Neural crest cell (in vitro differentiated cells): Measurements from ENCODE around the gene VASN. TPM values are rescaled to one million over a fixed set of nuclear protein-coding genes. Genes with fewer than 3 reads are reported as not detected.

Source experiments
- DNase-seq: peaks from one replicate; pipeline ENCODE4 v3.0.0; 2021; ENCODE audit warnings: low read depth, mixed read lengths, low spot score
- H3K27ac Mint-ChIP-seq: one replicate; pipeline ENCODE4 v1.8.0; 2021; ENCODE audit warnings: mild to moderate bottlenecking, mixed read lengths; ENCODE audit not compliant: unreplicated experiment
- H3K27me3 Mint-ChIP-seq: 2 replicates; pipeline ENCODE4 v1.8.0; 2021; ENCODE audit warnings: low read depth, mild to moderate bottlenecking, mixed read lengths
- H3K36me3 Mint-ChIP-seq: 2 replicates; pipeline ENCODE4 v1.8.0; 2021; ENCODE audit warnings: low read depth, mild to moderate bottlenecking, mixed read lengths
- H3K4me1 Mint-ChIP-seq: 2 replicates; pipeline ENCODE4 v1.8.0; 2021; ENCODE audit warnings: mixed read lengths
- H3K4me3 Mint-ChIP-seq: one replicate; pipeline ENCODE4 v1.8.0; 2021; ENCODE audit warnings: mild to moderate bottlenecking, mixed read lengths
- H3K9me3 Mint-ChIP-seq: 2 replicates; pipeline ENCODE4 v1.8.0; 2021; ENCODE audit warnings: mixed read lengths
- CTCF ChIP-seq: fragments of 200-600 bp; sonication (generic); conservative IDR thresholded peaks from 2 replicates; pipeline ENCODE4 v1.5.0; 2021; ENCODE audit warnings: antibody characterized with exemption, mild to moderate bottlenecking
- total RNA-seq: library from RNA; stranded (reverse); gene quantifications from 2 replicates; pipeline ENCODE4 v1.2.1, GENCODE V29; 2021

The VASN gene
- total RNA-seq, 1 donor from 2014 or later: 1.2 TPM

- Mint-ChIP-seq H3K4me3 (peak overlapping the region; percentile 17), H3K27ac (no peak overlapping the region)
Measured at GRCh38 chr16:4411684-4412083, 40.0 kb downstream of the VASN start.

GRCh38 chr16:4412159-4412558, 40.5 kb downstream of the VASN start:
- H3K4me1 Mint-ChIP-seq: peaks cover 35% of the 10 kb centered on the region
- no peak for TF ChIP-seq CTCF
- no peaks in the 10 kb centered on the region for H3K27me3 Mint-ChIP-seq
- H3K4me3 Mint-ChIP-seq: peak overlapping the region; percentile 54
- no peaks in the 10 kb centered on the region for H3K9me3 Mint-ChIP-seq
- H3K27ac Mint-ChIP-seq: peak overlapping the region; percentile 23
- no peaks in the 10 kb centered on the region for H3K36me3 Mint-ChIP-seq
- DNase-seq: no peak

More at GRCh38 chr16:4411684-4412083, 40.0 kb downstream of the VASN start:
- no peaks in the 10 kb centered on the region for H3K9me3 Mint-ChIP-seq
- no peaks in the 10 kb centered on the region for H3K36me3 Mint-ChIP-seq
- no peak for TF ChIP-seq CTCF
- peak; percentile 53 for DNase-seq
- no peaks in the 10 kb centered on the region for H3K27me3 Mint-ChIP-seq
- H3K4me1 Mint-ChIP-seq: peaks cover 33% of the 10 kb centered on the region

GRCh38 chr16:4412854-4413253, 41.2 kb downstream of the VASN start:
- no peak overlapping the region for H3K27ac Mint-ChIP-seq
- DNase-seq: no peak
- peaks cover 35% of the 10 kb centered on the region for H3K4me1 Mint-ChIP-seq
- TF ChIP-seq CTCF: no peak
- no peaks in the 10 kb centered on the region for H3K36me3 Mint-ChIP-seq
- H3K27me3 Mint-ChIP-seq: peaks cover 2% of the 10 kb centered on the region
- H3K4me3 Mint-ChIP-seq: peak overlapping the region; percentile 54
- H3K9me3 Mint-ChIP-seq: no peaks in the 10 kb centered on the region

- Mint-ChIP-seq H3K27me3 (peaks cover 8% of the 10 kb centered on the region), H3K36me3 (no peaks in the 10 kb centered on the region), H3K27ac (no peak overlapping the region), H3K4me1 (peaks cover 35% of the 10 kb centered on the region), H3K4me3 (peak overlapping the region; percentile 94), H3K9me3 (no peaks in the 10 kb centered on the region)
- no peak for DNase-seq
- no peak for TF ChIP-seq CTCF
Measured at GRCh38 chr16:4414187-4414917, 42.7 kb downstream of the VASN start.

- no peaks in the 10 kb centered on the region for H3K9me3 Mint-ChIP-seq
- no peak for DNase-seq
- peaks cover 8% of the 10 kb centered on the region for H3K27me3 Mint-ChIP-seq
- H3K4me3 Mint-ChIP-seq: peak overlapping the region; percentile 94
- H3K4me1 Mint-ChIP-seq: peaks cover 30% of the 10 kb centered on the region
- TF ChIP-seq CTCF: peak; percentile 20
- no peak overlapping the region for H3K27ac Mint-ChIP-seq
- no peaks in the 10 kb centered on the region for H3K36me3 Mint-ChIP-seq
Measured at GRCh38 chr16:4415538-4416199, 44.0 kb downstream of the VASN start.
